Stimulated activated CD8-positive, alpha-beta memory T cell treated with anti-CD3 and anti-CD28 coated beads, Interleukin-2, amount 100 ng/mL, for 1 hour (primary cell): ENCODE measurements around the gene LRP5.
"Not testable (repeated sequence)": the region's sequence is repeated elsewhere in the genome, so short reads cannot be mapped to it uniquely, and the experiment has no call there.

Experiments
- DNase-seq, 2 donors: peaks; one replicate each; pipeline ENCODE4 v3.0.0-alpha.2; 2020; ENCODE audit warnings: low read depth in 2 of 2

The LRP5 gene

DNA sequence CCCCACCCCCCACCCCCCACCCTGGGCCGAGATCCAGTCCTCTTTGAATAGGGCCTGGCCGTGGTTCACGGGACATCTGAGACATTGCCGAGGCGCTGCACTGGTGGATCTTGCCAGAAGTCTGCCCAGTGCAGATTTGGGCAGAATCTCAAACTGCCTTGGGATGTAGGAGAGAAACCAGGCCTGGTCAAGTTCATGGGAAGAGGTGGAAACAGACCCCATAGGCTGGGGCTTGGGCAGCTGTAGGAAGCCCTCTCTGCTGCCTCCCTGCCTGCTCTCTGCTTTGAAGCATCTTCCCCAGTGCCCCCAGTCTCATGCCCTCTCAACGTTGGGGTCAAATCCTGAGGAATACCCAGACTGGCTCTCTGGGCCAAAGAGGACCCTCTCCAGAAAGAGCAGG is 132.2 kb downstream of the LRP5 start:
- DNase-seq, result no peak

DNA sequence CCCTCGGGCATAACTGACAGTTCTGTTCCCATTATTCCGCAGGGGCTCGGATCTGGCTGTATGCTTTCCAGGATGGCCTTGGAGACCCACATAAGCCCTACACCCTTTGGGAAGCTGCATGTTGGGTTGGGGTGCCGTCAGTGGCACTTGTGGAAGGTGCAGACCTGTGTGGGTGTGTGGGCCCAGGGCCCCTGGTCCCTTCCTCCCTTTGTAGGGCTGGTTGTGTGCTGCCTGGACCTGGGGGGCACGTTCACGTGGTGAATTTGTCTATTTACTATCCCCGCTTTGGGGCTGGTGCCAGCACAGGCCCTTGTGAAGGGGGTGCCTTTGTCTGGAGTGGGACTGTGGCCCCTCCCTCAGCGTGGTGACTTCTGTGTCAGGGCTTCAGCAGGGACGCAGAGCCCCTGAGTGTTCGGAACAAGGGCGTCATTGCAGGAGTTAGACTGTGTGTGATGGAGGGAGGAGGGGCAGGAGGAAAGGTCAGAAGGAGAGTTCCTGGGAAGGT is 133.2 kb downstream of the LRP5 start:
- no peak for DNase-seq

- DNase-seq, result no peak
Observed at GRCh38 chr11:68446046-68446725, 133.8 kb downstream of the LRP5 start.

- peak; percentile 44 to 59 for DNase-seq
Observed at GRCh38 chr11:68447015-68447801, 134.8 kb downstream of the LRP5 start.

GRCh38 chr11:68447914-68448313 is 135.5 kb downstream of the LRP5 start:
- not testable (repeated sequence) for DNase-seq

DNA sequence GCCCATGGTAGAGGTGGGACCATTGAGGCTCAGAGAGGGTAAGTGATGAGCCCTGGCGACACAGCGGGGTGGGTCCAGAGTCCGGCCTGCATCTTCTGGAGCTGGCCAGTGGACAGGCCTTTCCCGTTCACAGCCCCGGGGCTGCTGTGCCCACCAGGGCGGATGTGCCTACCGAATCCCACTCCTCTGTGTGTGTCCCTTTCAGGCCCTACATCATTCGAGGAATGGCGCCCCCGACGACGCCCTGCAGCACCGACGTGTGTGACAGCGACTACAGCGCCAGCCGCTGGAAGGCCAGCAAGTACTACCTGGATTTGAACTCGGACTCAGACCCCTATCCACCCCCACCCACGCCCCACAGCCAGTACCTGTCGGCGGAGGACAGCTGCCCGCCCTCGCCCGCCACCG is 136.2 kb downstream of the LRP5 start:
- DNase-seq, result no peak

- DNase-seq, result no peak
Observed at GRCh38 chr11:68449951-68450350, 137.6 kb downstream of the LRP5 start.

- DNase-seq, result no peak
Observed at GRCh38 chr11:68450711-68451110, 138.3 kb downstream of the LRP5 start.

DNA sequence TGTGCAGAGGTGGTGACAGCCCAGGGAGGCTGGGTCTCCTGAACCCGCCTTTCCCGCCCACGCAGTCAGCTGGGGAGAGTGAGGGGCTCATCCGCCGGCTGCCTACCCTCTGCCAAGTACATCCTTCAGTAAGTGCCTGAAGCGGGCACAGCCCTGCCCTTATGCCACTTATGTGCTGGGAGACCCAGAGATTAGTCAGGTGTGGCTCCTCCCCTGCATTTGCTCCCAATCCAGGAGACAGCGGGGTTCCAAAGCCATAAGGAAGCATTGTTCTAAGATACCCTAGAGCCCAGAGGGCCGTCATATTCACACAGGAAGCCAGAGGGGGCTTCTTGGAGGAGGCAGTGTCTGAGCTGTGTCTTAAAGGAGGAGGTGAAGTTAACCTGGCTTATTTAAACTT is 142.4 kb downstream of the LRP5 start:
- no peak for DNase-seq

DNA sequence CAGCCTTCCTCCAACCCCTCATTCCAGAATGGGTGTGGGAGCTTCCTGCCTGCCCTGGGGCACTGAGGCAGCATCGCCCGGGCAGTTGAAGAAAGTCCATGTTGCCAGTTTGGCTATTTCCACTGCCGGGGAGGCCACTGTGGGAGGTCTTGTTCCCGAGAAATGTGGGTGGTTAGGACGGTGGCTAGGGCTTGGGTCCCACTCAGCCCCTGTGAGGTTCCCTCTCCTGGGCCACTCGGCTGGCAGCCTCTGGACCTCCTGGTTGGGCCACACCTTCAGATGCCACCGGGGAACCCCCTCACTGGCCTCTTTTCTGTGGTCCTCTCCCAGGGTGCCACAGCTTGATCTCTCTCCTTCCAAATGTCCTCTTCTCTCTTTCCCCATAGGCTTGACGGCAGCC is 143.1 kb downstream of the LRP5 start:
- no peak for DNase-seq

DNA sequence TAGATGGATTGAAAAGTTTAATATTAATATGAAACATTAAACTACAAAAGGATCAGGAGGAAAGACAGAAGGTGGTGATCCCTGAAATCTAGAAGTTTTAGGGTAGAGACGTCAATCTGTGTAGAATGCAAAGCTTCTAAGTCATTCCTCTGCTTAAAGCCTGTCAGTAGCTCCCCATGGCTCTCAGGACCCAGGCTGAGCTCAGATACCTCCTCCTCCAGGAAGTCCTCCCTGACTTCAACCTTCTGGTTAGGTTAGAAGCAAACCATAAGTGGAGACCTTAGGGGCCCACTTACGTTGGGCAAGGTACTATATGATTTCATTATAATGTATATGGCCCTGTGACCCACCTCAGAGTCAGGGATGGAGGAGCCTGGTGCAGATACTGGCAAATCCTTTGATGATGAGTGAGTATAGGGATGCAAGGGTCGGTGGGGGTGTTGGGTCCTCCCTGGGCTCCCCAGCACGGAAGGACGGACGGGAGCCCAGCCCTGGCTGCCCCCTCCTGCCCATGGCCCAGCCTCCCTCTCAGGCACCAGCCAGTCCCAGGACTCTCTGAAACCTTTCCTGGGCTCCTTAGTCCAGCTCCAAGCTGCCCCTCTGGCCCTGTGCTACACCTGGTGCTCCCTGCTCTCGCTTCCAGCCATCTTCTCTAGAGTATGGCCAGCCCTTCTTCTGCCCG is 145.0 kb downstream of the LRP5 start:
- no peak for DNase-seq

- DNase-seq, result no peak
Observed at GRCh38 chr11:68457898-68458249, 145.5 kb downstream of the LRP5 start.

DNA sequence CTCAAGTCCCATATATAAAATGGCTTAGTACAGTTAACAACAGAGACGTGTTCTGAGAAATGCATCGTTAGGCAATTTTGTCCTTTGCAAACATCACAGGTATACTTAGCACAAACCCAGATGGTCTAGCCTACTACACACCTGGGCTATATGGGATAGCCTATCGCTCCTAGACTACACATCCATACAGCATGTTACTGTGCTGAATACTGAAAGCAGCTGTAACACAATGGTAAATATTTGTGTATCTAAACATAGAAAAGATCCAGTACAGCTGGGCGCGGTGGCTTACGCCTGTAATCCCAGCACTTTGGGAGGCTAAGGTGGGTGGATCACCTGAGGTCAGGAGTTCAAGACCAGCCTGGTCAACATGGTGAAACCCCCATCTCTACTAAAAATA is 145.9 kb downstream of the LRP5 start:
- not testable (repeated sequence) for DNase-seq

DNA sequence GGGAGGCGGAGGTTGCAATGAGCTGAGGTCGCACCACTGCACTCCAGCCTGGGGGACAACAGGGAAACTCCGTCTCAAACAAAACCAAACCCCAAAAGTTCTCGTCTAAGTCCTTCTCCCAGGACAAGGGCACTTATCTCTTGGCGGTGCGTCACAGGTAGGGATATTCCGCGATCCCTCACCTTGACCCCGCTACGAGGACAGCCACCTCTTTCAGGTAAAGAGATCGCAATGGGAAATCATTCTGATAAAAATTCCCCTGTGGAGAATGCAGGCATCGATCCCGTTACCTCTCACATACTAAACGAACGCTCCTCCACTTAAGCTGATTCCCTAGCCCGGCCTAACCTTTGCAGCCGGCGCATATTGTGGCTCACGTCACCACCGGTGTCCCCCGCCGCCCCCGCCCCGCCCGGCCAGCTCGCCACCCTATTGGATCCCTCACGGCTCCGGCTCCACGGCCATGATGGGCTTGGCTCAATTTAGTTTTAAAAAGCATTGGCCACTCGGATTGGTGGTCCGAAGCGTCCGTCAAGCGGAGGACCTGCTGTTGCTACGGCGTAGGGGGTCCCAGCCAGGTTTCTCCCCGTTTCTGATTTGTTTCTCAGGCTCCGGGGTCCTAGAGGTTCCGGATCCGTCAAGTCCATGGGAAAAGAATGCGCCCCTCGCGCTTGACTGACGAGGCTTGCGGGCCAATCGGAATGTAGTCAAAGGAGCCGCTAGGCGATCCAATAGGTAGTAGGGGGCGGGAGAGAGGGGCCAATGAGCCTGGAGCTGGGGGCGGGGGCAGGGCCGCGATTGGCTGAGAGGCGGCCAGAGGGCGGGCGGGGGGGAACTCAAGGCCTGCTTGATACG is 147.7 kb downstream of the LRP5 start:
- DNase-seq, result peak; percentile 84 to 91

DNA sequence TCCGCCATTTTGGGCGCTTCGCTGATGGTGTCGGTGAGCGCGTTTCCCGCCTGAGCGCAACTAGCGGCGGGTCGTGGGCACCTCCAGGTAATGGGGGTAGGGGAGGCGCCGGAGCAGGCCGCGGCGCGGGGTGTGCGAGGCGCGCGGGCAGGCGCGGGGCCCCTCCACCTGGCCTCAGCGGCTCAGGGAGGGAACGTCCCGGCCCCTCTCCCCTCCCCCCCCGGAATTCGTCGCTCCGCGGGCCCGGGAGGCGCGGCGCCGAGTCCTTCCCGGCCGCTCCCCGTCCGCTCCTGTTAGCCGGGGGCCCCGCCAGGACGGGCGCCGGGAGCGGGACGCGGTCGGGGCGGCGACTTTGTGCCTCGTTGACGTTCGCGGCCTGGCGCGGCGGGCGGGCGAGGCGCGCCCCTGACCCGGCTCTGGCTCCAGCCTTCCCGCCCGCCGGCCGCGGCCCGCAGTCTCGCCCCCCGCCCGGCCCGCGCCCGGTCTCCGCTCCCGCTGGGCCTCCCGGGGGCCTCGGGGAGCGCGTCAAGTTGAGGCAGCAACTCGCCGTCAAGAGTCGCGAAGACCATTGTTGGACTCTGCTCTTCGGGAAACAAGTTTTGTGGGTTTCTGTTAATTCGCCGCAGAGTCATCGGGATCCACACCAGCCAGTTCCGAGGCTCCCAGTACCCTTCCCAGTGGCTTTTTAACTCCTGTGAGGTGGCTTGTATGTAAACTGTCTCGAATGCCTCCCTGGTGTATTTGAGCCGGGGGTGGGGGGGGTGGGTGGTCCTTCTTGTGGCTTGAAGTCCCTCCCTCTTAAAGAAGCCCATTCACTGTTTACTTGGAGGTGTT is 148.6 kb downstream of the LRP5 start, which contains the start of gene PPP6R3:
Gene PPP6R3, plus strand, starts transcription at position 12 of the 834 bp plus-strand sequence. CDS start 76,913 bp downstream, outside the sequence.
- DNase-seq, result no peak

- DNase-seq, result no peak
Observed at GRCh38 chr11:68461575-68461917, 149.2 kb downstream of the LRP5 start.

DNA sequence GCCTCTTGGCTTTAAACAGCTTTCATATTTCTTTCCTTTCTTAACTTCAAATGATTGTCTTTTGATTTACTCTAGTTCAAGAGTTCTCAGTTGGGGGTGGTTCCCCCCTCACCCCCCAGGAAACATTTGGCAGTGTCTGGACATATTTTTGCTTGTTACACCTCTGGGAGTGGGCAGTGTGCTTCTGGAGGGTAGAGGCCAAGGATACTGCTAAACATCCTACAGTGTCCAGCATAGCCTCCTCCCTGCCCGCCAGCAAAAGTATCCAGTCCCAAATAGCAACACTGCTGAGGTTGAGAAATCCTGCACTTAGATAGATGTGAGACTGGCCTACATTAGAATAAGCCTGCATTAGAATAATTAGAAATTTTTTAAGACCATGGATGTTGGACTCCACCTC is 151.3 kb downstream of the LRP5 start:
- no peak for DNase-seq

DNA sequence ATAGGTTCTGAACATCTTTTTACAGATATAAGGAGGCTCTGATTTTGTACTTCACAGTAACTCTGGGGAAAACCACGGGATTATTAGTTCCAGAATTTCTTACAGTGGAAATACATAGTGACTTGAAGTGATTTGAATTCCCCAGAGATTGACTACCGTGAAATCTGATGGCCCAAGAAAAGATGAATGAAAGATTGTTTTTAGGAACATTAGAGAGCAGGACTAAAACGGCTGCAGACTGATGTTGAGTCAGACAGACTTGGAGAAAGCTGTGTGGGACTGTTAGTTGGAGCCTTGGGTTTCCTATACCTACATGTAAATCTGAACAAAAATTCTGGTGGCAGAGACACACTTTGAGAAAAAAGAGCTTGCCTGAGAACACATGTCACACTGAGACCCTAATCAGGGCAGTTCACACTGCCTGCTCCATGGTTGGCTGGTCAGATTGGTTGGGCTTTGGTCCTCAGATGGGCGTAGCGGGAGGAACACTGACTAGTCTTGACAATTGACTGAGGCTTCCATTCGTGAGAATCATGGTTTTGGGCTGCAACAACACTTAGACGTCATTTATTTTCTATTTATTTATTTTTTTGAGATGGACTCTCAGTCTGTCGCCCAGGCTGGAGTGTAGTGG is 154.9 kb downstream of the LRP5 start:
- DNase-seq, result no peak

GRCh38 chr11:68468217-68468828 is 155.9 kb downstream of the LRP5 start:
- DNase-seq, result no peak

GRCh38 chr11:68469122-68469521 is 156.7 kb downstream of the LRP5 start:
- no peak for DNase-seq
